Left ventricle myocardium inferior (tissue), 1 donor: ENCODE data around the gene AUH. TPM values are rescaled to one million over a fixed set of nuclear protein-coding genes. Genes with fewer than 3 reads are reported as not detected.

Experiments used
- DNase-seq: peaks from one replicate; pipeline ENCODE4 v3.0.0-alpha.2; 2020
- H3K27ac ChIP-seq: fragments of 200-600 bp; replicated peaks from 2 replicates; pipeline ENCODE4 v1.8.0; 2021
- H3K27me3 ChIP-seq: fragments of 200-600 bp; 2 replicates; pipeline ENCODE4 v1.8.0; 2021; ENCODE audit warnings: low read depth
- H3K36me3 ChIP-seq: fragments of 200-600 bp; 2 replicates; pipeline ENCODE4 v1.8.0; 2021
- H3K4me1 ChIP-seq: fragments of 200-600 bp; 2 replicates; pipeline ENCODE4 v1.8.0; 2021
- H3K4me3 ChIP-seq: fragments of 200-600 bp; 2 replicates; pipeline ENCODE4 v1.8.0; 2021; ENCODE audit warnings: mild to moderate bottlenecking, moderate library complexity
- H3K9me3 ChIP-seq: fragments of 200-600 bp; replicated peaks from 2 replicates; pipeline ENCODE4 v1.8.0; 2021
- intact Hi-C: fragments of 100-400 bp; cut with micrococcal nuclease; formaldehyde crosslinking; loops from one replicate; pipeline ENCODE4 v1.11.0; 2022
- total RNA-seq: library from RNA; stranded (reverse); fragmentation: NEBNext Ultra II Directional; extraction: Animal tissue kit (Norgen Biotek cat#: 25700); gene quantifications from one replicate; pipeline ENCODE4 v1.2.1, GENCODE V29; 2021
- TF ChIP-seq, protein P1 (sequence below): fragments of 200-600 bp; IDR thresholded peaks from 2 replicates; pipeline ENCODE4 v1.8.0; 2021; ENCODE audit warnings: antibody characterized with exemption, mild to moderate bottlenecking, borderline replicate concordance
- donor health status: DM: no; HTN: yes; CAD: no; lungs with severe emphysema.

Gene AUH
- total RNA-seq, 1 donor from 2014 or later = 44.1 TPM

DNA sequence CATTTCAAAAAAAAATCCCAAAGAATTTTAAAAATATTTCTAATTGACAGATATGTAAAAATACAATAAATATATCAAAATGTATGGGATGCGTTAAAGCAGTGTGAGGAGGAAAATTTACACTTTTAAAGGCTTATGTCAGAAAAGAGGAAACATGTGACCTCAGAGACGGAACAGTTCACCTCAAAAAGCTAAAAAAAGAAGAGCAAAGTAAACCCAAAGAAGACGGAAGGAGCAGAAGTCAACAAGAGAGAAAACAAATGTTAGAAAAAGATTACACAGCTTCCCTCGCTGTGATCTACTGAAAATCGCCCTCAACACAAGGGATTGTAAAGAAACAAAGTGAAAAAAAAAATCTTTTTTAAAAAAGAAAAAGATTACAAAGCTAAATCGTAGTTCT, 186.9 kb downstream of the AUH start:
- intact Hi-C loops = no loop called here
- H3K27me3 ChIP-seq = no peaks in the 10 kb centered on the region
- no peaks in the 10 kb centered on the region for H3K4me1 ChIP-seq
- DNase-seq = no peak
- TF ChIP-seq, protein P1, sequence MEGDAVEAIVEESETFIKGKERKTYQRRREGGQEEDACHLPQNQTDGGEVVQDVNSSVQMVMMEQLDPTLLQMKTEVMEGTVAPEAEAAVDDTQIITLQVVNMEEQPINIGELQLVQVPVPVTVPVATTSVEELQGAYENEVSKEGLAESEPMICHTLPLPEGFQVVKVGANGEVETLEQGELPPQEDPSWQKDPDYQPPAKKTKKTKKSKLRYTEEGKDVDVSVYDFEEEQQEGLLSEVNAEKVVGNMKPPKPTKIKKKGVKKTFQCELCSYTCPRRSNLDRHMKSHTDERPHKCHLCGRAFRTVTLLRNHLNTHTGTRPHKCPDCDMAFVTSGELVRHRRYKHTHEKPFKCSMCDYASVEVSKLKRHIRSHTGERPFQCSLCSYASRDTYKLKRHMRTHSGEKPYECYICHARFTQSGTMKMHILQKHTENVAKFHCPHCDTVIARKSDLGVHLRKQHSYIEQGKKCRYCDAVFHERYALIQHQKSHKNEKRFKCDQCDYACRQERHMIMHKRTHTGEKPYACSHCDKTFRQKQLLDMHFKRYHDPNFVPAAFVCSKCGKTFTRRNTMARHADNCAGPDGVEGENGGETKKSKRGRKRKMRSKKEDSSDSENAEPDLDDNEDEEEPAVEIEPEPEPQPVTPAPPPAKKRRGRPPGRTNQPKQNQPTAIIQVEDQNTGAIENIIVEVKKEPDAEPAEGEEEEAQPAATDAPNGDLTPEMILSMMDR = no peak
- peaks cover 28% of the 10 kb centered on the region for H3K9me3 ChIP-seq
- H3K4me3 ChIP-seq = no peak overlapping the region
- peaks cover 3% of the 10 kb centered on the region for H3K36me3 ChIP-seq
- no peak overlapping the region for H3K27ac ChIP-seq

DNA sequence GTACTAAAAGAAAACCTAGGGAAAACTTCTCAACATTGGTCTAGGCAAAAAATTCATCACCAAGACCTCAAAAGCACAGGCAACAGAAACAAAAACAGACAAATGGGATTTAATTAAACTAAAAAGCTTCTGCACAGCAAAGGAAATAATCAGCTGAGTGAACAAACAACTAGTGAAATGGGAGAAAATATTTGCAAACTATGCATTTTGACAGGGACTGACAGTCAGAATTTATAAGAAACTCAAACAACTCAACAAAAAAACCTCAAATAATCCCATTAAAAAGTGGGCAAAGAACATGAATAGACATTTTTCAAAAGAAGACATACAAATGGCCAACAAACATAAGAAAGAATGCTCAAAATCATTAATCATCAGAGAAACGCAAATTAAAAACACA, 189.4 kb downstream of the AUH start:
- TF ChIP-seq, protein P1 = no peak
- H3K27ac ChIP-seq = no peak overlapping the region
- H3K4me3 ChIP-seq = no peak overlapping the region
- no peak for DNase-seq
- H3K4me1 ChIP-seq = peaks cover under 1% of the 10 kb centered on the region
- peaks cover 31% of the 10 kb centered on the region for H3K9me3 ChIP-seq
- H3K27me3 ChIP-seq = no peaks in the 10 kb centered on the region
- H3K36me3 ChIP-seq = peaks cover 3% of the 10 kb centered on the region
- intact Hi-C loops = no loop called here

DNA sequence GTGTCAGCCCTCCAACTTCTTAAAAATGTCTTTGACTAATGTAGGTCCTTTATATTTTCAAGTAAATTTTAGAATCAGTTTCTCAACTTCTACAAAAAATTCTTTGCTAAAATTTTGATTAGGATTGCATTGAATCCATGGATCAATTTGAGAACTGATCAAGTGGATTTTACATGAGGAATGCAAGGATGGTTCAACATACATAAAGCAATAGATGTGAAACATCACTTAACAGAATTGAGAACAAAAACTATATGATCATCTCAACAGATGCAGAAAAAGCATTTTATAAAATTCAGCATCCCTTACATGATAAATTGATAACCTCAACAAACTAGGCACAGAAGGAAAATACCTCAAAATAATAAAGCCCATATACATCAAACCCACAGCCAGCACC, 190.8 kb downstream of the AUH start:
- intact Hi-C loops = no loop called here

DNA sequence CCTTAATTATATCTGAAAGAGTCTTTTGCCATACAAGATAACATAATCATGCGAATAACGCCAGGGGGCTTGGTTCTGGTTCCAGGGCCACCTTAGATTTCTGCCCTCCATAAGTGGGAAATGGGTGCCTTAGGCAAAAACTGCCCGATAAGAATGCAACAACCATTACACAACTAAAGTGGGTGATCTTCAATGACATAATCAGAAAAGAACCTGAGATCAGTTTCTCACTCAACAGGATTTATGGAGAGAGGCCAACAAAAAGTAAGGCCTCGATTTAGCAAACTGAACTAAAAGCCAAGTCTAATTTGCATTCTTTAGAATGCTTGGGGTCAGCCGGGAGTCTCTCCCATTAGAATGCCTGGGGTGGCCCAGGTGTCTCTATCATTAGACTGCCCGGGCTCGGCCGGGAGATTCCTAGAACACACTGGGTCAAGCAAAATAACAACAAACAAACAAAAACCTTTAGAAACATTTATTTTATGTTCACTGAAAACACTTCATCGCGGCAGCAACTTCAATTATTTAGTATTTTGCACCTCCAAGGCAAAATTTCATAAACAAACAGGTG, 194.8 kb downstream of the AUH start:
- H3K27ac ChIP-seq = no peak overlapping the region
- H3K9me3 ChIP-seq = peaks cover 24% of the 10 kb centered on the region
- peaks cover 21% of the 10 kb centered on the region for H3K4me1 ChIP-seq
- TF ChIP-seq, protein P1 = no peak
- intact Hi-C loops = no loop called here
- DNase-seq = no peak
- H3K4me3 ChIP-seq = no peak overlapping the region
- H3K27me3 ChIP-seq = no peaks in the 10 kb centered on the region
- H3K36me3 ChIP-seq = peaks cover 3% of the 10 kb centered on the region

More for the DNA sequence above, 190.8 kb downstream of the AUH start:
- TF ChIP-seq, protein P1 = no peak
- peaks cover 31% of the 10 kb centered on the region for H3K9me3 ChIP-seq
- no peak overlapping the region for H3K4me3 ChIP-seq
- peaks cover 8% of the 10 kb centered on the region for H3K4me1 ChIP-seq
- DNase-seq = no peak
- peaks cover 3% of the 10 kb centered on the region for H3K36me3 ChIP-seq
- no peaks in the 10 kb centered on the region for H3K27me3 ChIP-seq
- H3K27ac ChIP-seq = no peak overlapping the region

DNA sequence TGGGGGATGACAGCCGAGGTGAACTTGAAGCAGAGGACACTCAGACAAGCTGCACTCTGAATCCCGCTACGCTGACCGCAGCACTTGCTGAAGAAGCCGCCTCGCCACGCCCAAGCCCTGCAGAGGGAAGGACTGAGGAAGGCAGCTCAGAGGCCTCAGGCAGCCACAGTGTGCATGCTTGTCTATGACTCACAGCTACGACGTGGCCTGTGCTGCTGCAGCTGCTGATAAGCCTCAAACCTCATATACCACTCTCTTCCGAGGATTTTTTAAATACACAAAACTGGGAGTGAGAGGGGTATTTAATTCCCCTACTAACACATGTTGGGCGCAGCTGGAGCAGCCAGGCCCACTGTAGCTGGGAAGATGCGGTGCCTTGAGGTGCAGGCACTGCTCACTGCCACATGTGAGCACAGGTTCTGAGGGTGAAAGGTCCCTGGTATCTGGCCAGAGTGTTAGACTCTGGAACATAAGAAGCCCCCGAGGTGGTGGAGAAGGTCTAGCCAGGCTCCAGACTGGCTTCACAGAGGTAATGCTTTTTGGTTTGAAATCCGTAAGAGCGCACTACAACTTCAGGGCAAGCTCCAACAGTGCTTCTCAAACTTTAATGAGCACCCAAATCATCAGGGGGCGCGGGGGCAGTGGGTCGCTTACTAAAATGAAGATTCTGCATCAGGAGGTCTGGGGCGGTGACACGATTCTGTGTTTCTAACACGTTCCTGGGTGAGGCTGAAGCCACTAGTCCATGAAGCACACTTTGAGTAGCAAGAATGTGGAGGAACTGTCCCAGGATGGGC, 196.8 kb downstream of the AUH start:
- Histone ChIP-seq H3K36me3 (no peaks in the 10 kb centered on the region), H3K9me3 (peaks cover 5% of the 10 kb centered on the region), H3K27me3 (no peaks in the 10 kb centered on the region), H3K4me3 (no peak overlapping the region), H3K4me1 (peaks cover 31% of the 10 kb centered on the region), H3K27ac (no peak overlapping the region)
- intact Hi-C loops = no loop called here
- TF ChIP-seq, protein P1 = no peak
- DNase-seq = peak; percentile 45

Other genes with a start within 250 kb of the AUH start
- gene NFIL3, start 61.9 kb upstream of the AUH start, total RNA-seq = 25.6 TPM